Measurements from ENCODE around the gene PLXNB3. TPM values are rescaled to one million over a fixed set of nuclear protein-coding genes. Genes with fewer than 3 reads are reported as not detected.

PLXNB3 gene
- total RNA-seq, 1 donor from 2014 or later = 3.3 TPM

DNA sequence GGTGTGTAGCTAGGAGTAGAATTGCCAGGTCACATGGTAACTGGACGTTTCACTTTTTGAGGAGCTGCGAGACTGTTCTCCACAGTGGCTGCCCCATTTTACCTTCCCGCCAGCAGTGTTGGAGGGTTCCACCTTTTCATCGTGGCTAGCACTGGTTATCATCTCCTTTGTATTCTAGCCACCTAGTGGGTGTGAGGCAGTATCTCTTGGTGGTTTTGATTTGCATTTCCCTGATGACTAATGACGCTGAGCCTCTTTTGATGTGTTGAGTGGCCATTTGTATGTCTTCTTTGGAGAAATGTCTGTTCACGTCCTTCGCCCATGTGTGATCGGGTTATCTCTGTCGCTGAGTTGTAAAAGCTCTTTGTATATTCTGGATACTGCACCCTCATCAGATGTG, 28.8 kb upstream of the PLXNB3 start:
- Histone ChIP-seq H3K9me3 (no peaks in the 10 kb centered on the region), H3K27me3 (no peaks in the 10 kb centered on the region), H3K4me3 (no peak overlapping the region), H3K4me1 (no peaks in the 10 kb centered on the region), H3K27ac (no peak overlapping the region), H3K36me3 (no peaks in the 10 kb centered on the region)
- TF ChIP-seq CTCF (IDR thresholded peaks at IDR 0.05) = no peak
- no peak for ATAC-seq
- intact Hi-C loops (cut with DNase I) = no loop called here
- DNase-seq = no peak

DNA sequence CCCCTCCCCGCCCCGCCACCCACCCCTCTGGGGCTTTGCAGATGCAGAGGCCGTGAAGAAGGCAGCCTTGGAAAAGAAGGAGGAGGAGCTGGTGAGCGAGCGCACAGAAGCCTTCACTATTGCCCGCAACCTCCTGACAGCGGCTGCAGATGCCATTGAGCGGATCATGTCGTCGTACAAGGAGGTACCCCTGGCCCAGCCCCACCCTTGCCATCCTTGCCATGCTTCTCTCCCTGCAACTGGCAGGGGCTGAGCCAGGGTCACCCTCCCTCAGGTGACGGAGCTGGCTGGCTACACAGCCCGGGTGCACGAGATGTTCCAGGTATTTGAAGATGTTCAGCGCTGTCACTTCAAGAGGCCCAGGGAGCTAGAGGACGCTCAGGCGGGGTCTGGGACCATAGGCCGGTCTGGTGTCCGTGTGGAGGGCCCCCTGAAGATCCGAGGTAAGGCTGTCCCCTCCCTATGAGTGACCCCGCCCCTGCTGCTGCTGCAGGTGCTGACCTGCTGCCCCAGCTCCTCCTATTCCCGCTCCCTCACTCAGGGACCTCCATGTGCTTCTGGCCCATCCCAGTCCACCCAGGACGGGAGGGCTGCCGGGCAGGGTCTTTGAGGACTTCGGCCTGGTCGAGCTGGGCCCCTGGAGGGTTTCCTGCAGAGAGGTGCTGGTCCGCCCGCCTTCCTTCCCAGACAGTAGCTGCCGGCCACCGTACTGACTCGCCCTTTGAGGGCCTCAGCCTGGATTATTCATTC, 27.8 kb upstream of the PLXNB3 start:
- DNase-seq (no peak), ATAC-seq (no peak)
- Histone ChIP-seq H3K4me1 (no peaks in the 10 kb centered on the region), H3K9me3 (no peaks in the 10 kb centered on the region), H3K27ac (no peak overlapping the region), H3K4me3 (no peak overlapping the region), H3K27me3 (no peaks in the 10 kb centered on the region), H3K36me3 (no peaks in the 10 kb centered on the region)
- TF ChIP-seq CTCF (IDR thresholded peaks at IDR 0.05) = no peak
- intact Hi-C loops (cut with DNase I) = no loop called here

GRCh38 chrX:153736871-153737441, 27.1 kb upstream of the PLXNB3 start:
- Histone ChIP-seq H3K27ac (no peak overlapping the region), H3K4me3 (no peak overlapping the region), H3K9me3 (no peaks in the 10 kb centered on the region), H3K4me1 (no peaks in the 10 kb centered on the region), H3K27me3 (no peaks in the 10 kb centered on the region), H3K36me3 (no peaks in the 10 kb centered on the region)
- no peak for ATAC-seq
- no peak for TF ChIP-seq CTCF (IDR thresholded peaks at IDR 0.05)
- intact Hi-C loops (cut with DNase I) = no loop called here
- DNase-seq = no peak

DNA sequence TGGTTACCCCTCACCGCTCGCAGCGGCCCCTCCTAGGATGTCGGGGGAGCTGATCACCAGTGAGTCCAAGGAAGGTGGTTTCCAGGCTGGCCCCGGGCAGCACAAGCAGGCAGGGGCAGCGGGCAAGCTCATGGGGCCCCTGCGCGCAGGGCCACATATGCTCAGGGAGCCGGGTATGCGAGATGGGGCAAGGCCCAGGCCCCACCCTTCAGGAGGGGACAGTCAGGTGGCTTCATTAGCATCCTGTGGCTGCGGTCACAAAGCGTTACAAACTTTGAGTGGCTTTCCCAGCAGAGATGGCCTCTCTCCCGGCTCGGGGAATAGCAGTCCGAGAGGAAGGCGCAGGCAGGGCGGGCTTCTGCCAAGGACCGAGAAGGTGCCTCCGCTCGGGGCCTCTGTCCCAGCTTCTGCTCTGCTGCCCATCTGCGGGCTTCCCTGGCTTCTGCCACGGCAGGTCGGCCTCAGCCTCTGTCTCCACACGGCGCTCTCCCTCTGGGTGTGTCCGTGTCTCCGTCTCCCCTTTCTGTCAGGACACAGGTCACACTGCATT, 25.9 kb upstream of the PLXNB3 start:
- H3K9me3 ChIP-seq = no peaks in the 10 kb centered on the region
- TF ChIP-seq CTCF (IDR thresholded peaks at IDR 0.05) = no peak
- no peaks in the 10 kb centered on the region for H3K36me3 ChIP-seq
- H3K27ac ChIP-seq = no peak overlapping the region
- no peak for DNase-seq
- intact Hi-C loops (cut with DNase I) = no loop called here
- no peak for ATAC-seq
- H3K27me3 ChIP-seq = no peaks in the 10 kb centered on the region
- H3K4me3 ChIP-seq = no peak overlapping the region
- no peaks in the 10 kb centered on the region for H3K4me1 ChIP-seq

- ATAC-seq = no peak
- TF ChIP-seq CTCF (IDR thresholded peaks at IDR 0.05) = no peak
- intact Hi-C loops (cut with DNase I) = no loop called here
Observed at GRCh38 chrX:153739754-153740486, 24.1 kb upstream of the PLXNB3 start.

More at GRCh38 chrX:153739754-153740486, 24.1 kb upstream of the PLXNB3 start:
- Histone ChIP-seq H3K4me1 (no peaks in the 10 kb centered on the region), H3K27me3 (no peaks in the 10 kb centered on the region), H3K9me3 (no peaks in the 10 kb centered on the region), H3K36me3 (no peaks in the 10 kb centered on the region), H3K27ac (no peak overlapping the region), H3K4me3 (no peak overlapping the region)
- no peak for DNase-seq
